IMR-90 (cell line): ENCODE data around the gene KCTD10. TPM values are rescaled to one million over a fixed set of nuclear protein-coding genes. Genes with fewer than 3 reads are reported as not detected.

Experiments used
- ATAC-seq: fragments of 200-7000 bp; cut with Tn5 transposase; 2 replicates; pipeline ENCODE4 v1.9.1; 2020; ENCODE audit warnings: low read depth, mild to moderate bottlenecking, moderate library complexity
- BruUV-seq: library from RNA; stranded (reverse); fragments of 400-500 nt; replicated peaks from 2 replicates; lab custom pipeline; 2021; lab: Mats Ljungman, UMichigan
- CTCF ChIA-PET: fragments of 300-600 bp; formaldehyde crosslinking; extraction: SDS; loops from one replicate; lab custom pipeline; 2021; ENCODE audit warnings: antibody characterized with exemption; lab: Yijun Ruan, JAX
- POLR2A ChIA-PET: fragments of 300-600 bp; sonication (Branson Sonifier 250); formaldehyde crosslinking; loops from one replicate; lab custom pipeline; 2022; ENCODE audit warnings: antibody characterized with exemption; ENCODE audit not compliant: unreplicated experiment; lab: Charles Lee
- DNase-seq: peaks from one replicate; pipeline ENCODE4 v3.0.0; 2013
- H2AFZ ChIP-seq: replicated peaks from 2 replicates; pipeline ENCODE3; 2013; ENCODE audit warnings: low read length, mild to moderate bottlenecking; ENCODE audit not compliant: poor library complexity
- H2AK5ac ChIP-seq: 2 replicates; pipeline ENCODE4 v1.6.1; 2013; ENCODE audit warnings: low read depth, low read length, inconsistent platforms
- H2AK9ac ChIP-seq: replicated peaks from 2 replicates; pipeline ENCODE3; 2013; ENCODE audit warnings: mild to moderate bottlenecking, low read depth, low read length, moderate library complexity; ENCODE audit not compliant: poor library complexity
- H2BK120ac ChIP-seq: 2 replicates; pipeline ENCODE4 v1.6.1; 2013; ENCODE audit warnings: low read depth, low read length, inconsistent platforms
- H2BK15ac ChIP-seq: 3 replicates; pipeline ENCODE4 v1.6.1; 2013; ENCODE audit warnings: low read depth, low read length, inconsistent platforms
- H2BK20ac ChIP-seq: 2 replicates; pipeline ENCODE4 v1.6.1; 2013; ENCODE audit warnings: low read depth, mild to moderate bottlenecking, inconsistent platforms, low read length, moderate library complexity
- H2BK5ac ChIP-seq: 2 replicates; pipeline ENCODE4 v1.6.1; 2013; ENCODE audit warnings: mild to moderate bottlenecking, low read depth, low read length, inconsistent platforms; ENCODE audit not compliant: poor library complexity, severe bottlenecking
- H3K14ac ChIP-seq: replicated peaks from 2 replicates; pipeline ENCODE4 v1.6.1; 2013; ENCODE audit warnings: low read depth, low read length, inconsistent platforms
- H3K18ac ChIP-seq: 2 replicates; pipeline ENCODE4 v1.6.1; 2013; ENCODE audit warnings: low read depth, low read length, control low read depth
- H3K23ac ChIP-seq: 2 replicates; pipeline ENCODE4 v1.6.1; 2013; ENCODE audit warnings: low read depth, low read length, inconsistent platforms
- H3K27ac ChIP-seq: 2 replicates; pipeline ENCODE4 v1.5.1; 2013; ENCODE audit warnings: mild to moderate bottlenecking, control low read depth, low read length; ENCODE audit not compliant: insufficient read depth
- H3K27me3 ChIP-seq: 2 replicates; pipeline ENCODE4 v1.6.1; 2013; ENCODE audit warnings: low read length; ENCODE audit not compliant: control insufficient read depth, insufficient read depth
- H3K36me3 ChIP-seq: 2 replicates; pipeline ENCODE4 v1.6.1; 2013; ENCODE audit warnings: low read length, mixed read lengths; ENCODE audit not compliant: control insufficient read depth, insufficient read depth
- H3K4ac ChIP-seq: 2 replicates; pipeline ENCODE4 v1.6.1; 2013; ENCODE audit warnings: low read depth, low read length, inconsistent platforms
- H3K4me1 ChIP-seq: 2 replicates; pipeline ENCODE4 v1.6.1; 2013; ENCODE audit warnings: low read length, mixed read lengths; ENCODE audit not compliant: control insufficient read depth, insufficient read depth
- H3K4me2 ChIP-seq: 2 replicates; pipeline ENCODE4 v1.6.1; 2013; ENCODE audit warnings: low read depth, mild to moderate bottlenecking, control low read depth, low read length, moderate library complexity
- H3K4me3 ChIP-seq: 2 replicates; pipeline ENCODE4 v1.5.1; 2013; ENCODE audit warnings: low read depth, mild to moderate bottlenecking, control low read depth, low read length, moderate library complexity; ENCODE audit not compliant: insufficient read depth
- H3K56ac ChIP-seq: 2 replicates; pipeline ENCODE4 v1.6.1; 2013; ENCODE audit warnings: low read length, inconsistent platforms; ENCODE audit not compliant: insufficient read depth; ENCODE audit errors: extremely low read depth
- H3K79me1 ChIP-seq, 2 experiments: 2 replicates each; pipeline ENCODE4 v1.6.1; 2013; ENCODE audit warnings: low read length in 2 of 2, inconsistent platforms in 1 of 2, low read depth in 1 of 2
- H3K9ac ChIP-seq: 2 replicates; pipeline ENCODE4 v1.6.1; 2013; ENCODE audit warnings: low read depth, low read length, control low read depth
- H3K9me1 ChIP-seq: 2 replicates; pipeline ENCODE4 v1.6.1; 2013; ENCODE audit warnings: low read length, inconsistent platforms; ENCODE audit not compliant: insufficient read depth
- H3K9me3 ChIP-seq: 2 replicates; pipeline ENCODE4 v1.6.1; 2013; ENCODE audit warnings: low read length; ENCODE audit not compliant: control insufficient read depth, insufficient read depth
- H4K20me1 ChIP-seq: 2 replicates; pipeline ENCODE4 v1.6.1; 2013; ENCODE audit warnings: low read length, inconsistent platforms; ENCODE audit not compliant: insufficient read depth
- H4K5ac ChIP-seq: 2 replicates; pipeline ENCODE4 v1.6.1; 2013; ENCODE audit warnings: mild to moderate bottlenecking, low read depth, low read length, control low read depth
- H4K8ac ChIP-seq, 2 experiments: 2 replicates each; pipeline ENCODE4 v1.6.1; 2013; ENCODE audit warnings: low read depth in 2 of 2, low read length in 2 of 2, control low read depth in 1 of 2, inconsistent platforms in 1 of 2
- H4K91ac ChIP-seq: 2 replicates; pipeline ENCODE4 v1.6.1; 2013; ENCODE audit warnings: low read depth, low read length, inconsistent platforms; ENCODE audit not compliant: insufficient read depth
- WGBS, 2 experiments: methylation state at CpG; one replicate each; pipeline versions ENCODE4 v1.1.5 to v1.1.7; 2013; ENCODE audit warnings: missing lambda C conversion rate in 2 of 2; ENCODE audit not compliant: insufficient read length in 1 of 2; ENCODE audit errors: extremely low coverage in 2 of 2; 5-methylcytosine and 5-hydroxymethylcytosine counted together
- dilution Hi-C: fragments of 300-500 bp; cut with HindIII; formaldehyde crosslinking; loops from one replicate; pipeline ENCODE4 v1.14.3; 2018; ENCODE audit warnings: low sequenced_read_pairs; ENCODE audit not compliant: unreplicated experiment
- in situ Hi-C: fragments of 300-500 bp; cut with MboI; formaldehyde crosslinking; loops from 3 replicates; pipeline ENCODE4 v1.14.3; 2019; ENCODE audit warnings: low sequenced_read_pairs, inconsistent platforms, mixed read lengths
- intact Hi-C: fragments of 100-400 bp; cut with micrococcal nuclease; formaldehyde crosslinking; loops from 2 replicates; pipeline ENCODE4 v1.10.0; 2022
- polyA plus RNA-seq, 3 experiments: library from polyadenylated mRNA; depleted of rRNA; stranded (reverse); fragments of >200 nt; gene quantifications; 2 replicates each; pipeline ENCODE4 v1.2.3, GENCODE V29; 2012; ENCODE audit warnings: low replicate concordance in 1 of 3
- total RNA-seq: library from RNA; depleted of rRNA; stranded (reverse); fragments of >200 nt; gene quantifications from 2 replicates; pipeline ENCODE4 v1.2.3, GENCODE V29; 2012
- TF ChIP-seq, protein P1 (sequence below): conservative IDR thresholded peaks from 2 replicates; pipeline ENCODE4 v1.5.1; 2012; ENCODE audit warnings: mild to moderate bottlenecking, low read depth, low read length, improper control_type of control experiment
- TF ChIP-seq, protein P2 (sequence below): fragments of 150-350 bp; IDR thresholded peaks from 2 replicates; pipeline ENCODE4 v1.6.1; 2016; ENCODE audit warnings: low read depth, mild to moderate bottlenecking, low read length, moderate library complexity, borderline replicate concordance

Gene KCTD10
- total and polyA plus RNA-seq, 2 of the 4 experiments (the other 2 are of a cell fraction), result 72.1 to 88.4 TPM

DNA sequence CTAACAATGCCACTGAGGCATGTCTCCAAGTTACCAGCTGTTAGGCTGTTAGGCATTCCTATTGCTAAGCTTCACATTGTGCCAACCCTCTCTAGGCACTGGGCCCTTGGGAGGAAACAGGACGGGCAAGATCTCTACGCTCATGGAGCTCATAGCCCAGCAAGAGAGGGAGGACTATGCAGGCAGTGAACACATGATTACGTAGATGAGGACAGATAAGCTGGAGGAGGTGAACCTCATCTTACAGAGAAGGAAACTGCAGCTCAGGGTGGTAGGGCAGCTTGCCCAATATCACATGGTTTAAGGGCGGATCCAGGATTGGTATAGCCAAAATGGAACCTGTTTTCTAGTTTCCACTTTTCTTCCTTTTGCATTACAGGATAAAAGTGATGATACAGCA is 8.1 kb upstream of the KCTD10 start:
- dilution Hi-C loops (no loop called here), intact Hi-C loops (no loop called here), in situ Hi-C loops (no loop called here)
- no peak overlapping the region for H2AK5ac ChIP-seq
- no CpG with 5 or more reads among the region's 4 CpGs for WGBS, 2 experiments
- no peaks in the 10 kb centered on the region for H3K9me1 ChIP-seq
- no peak overlapping the region for H2BK120ac ChIP-seq
- ChIA-PET CTCF (no interaction called here), POLR2A (no interaction called here)
- no peak overlapping the region for H3K14ac ChIP-seq
- BruUV-seq, result no TSS peak
- no peak overlapping the region for H3K56ac ChIP-seq
- H3K27me3 ChIP-seq, result no peaks in the 10 kb centered on the region
- H2AFZ ChIP-seq, result no peak overlapping the region
- no peak overlapping the region for H4K5ac ChIP-seq
- DNase-seq, result no peak
- H3K4me3 ChIP-seq, result no peak overlapping the region
- no peak overlapping the region for H3K23ac ChIP-seq
- no peaks in the 10 kb centered on the region for H3K9me3 ChIP-seq
- H3K36me3 ChIP-seq, result peaks cover 57% of the 10 kb centered on the region
- H3K4me1 ChIP-seq, result no peaks in the 10 kb centered on the region
- no peak overlapping the region for H3K18ac ChIP-seq
- no peak overlapping the region for H3K27ac ChIP-seq
- H3K4ac ChIP-seq, result no peak overlapping the region
- no peak overlapping the region for H2BK5ac ChIP-seq
- H3K4me2 ChIP-seq, result no peak overlapping the region
- no peak overlapping the region for H2BK20ac ChIP-seq
- H4K20me1 ChIP-seq, result no peaks in the 10 kb centered on the region
- no peak overlapping the region for H4K91ac ChIP-seq
- H4K8ac ChIP-seq, result no peak overlapping the region
- no peak overlapping the region for H3K9ac ChIP-seq
- H2AK9ac ChIP-seq, result no peak overlapping the region
- H3K79me1 ChIP-seq, result peaks cover 4 to 10% of the 10 kb centered on the region in 2 experiments
- TF ChIP-seq, protein P1, sequence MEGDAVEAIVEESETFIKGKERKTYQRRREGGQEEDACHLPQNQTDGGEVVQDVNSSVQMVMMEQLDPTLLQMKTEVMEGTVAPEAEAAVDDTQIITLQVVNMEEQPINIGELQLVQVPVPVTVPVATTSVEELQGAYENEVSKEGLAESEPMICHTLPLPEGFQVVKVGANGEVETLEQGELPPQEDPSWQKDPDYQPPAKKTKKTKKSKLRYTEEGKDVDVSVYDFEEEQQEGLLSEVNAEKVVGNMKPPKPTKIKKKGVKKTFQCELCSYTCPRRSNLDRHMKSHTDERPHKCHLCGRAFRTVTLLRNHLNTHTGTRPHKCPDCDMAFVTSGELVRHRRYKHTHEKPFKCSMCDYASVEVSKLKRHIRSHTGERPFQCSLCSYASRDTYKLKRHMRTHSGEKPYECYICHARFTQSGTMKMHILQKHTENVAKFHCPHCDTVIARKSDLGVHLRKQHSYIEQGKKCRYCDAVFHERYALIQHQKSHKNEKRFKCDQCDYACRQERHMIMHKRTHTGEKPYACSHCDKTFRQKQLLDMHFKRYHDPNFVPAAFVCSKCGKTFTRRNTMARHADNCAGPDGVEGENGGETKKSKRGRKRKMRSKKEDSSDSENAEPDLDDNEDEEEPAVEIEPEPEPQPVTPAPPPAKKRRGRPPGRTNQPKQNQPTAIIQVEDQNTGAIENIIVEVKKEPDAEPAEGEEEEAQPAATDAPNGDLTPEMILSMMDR, result no peak
- TF ChIP-seq, protein P2, sequence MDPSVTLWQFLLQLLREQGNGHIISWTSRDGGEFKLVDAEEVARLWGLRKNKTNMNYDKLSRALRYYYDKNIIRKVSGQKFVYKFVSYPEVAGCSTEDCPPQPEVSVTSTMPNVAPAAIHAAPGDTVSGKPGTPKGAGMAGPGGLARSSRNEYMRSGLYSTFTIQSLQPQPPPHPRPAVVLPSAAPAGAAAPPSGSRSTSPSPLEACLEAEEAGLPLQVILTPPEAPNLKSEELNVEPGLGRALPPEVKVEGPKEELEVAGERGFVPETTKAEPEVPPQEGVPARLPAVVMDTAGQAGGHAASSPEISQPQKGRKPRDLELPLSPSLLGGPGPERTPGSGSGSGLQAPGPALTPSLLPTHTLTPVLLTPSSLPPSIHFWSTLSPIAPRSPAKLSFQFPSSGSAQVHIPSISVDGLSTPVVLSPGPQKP, result no peak
- ATAC-seq, result no peak
- H2BK15ac ChIP-seq, result no peak overlapping the region
